KMS-11 (cell line): ENCODE results near the gene ARHGAP45.

ENCODE experiments used
- H2AFZ ChIP-seq: fragments of 200-600 bp; sonication (generic); 2 replicates; pipeline ENCODE4 v1.6.1; 2016; ENCODE audit warnings: antibody characterized with exemption, mixed run types, low read depth
- H3K27ac ChIP-seq: fragments of 200-600 bp; sonication (generic); 2 replicates; pipeline ENCODE4 v1.6.1; 2016; ENCODE audit warnings: mild to moderate bottlenecking, mixed run types
- H3K27me3 ChIP-seq: fragments of 200-600 bp; sonication (generic); 2 replicates; pipeline ENCODE4 v1.6.1; 2017; ENCODE audit warnings: mild to moderate bottlenecking, low read depth, mixed run types, moderate library complexity; ENCODE audit not compliant: insufficient read depth
- H3K36me3 ChIP-seq: fragments of 200-600 bp; sonication (generic); 2 replicates; pipeline ENCODE4 v1.6.1; 2017; ENCODE audit warnings: mild to moderate bottlenecking, mixed run types; ENCODE audit not compliant: insufficient read depth
- H3K4me1 ChIP-seq: fragments of 200-600 bp; sonication (generic); 2 replicates; pipeline ENCODE4 v1.6.1; 2016; ENCODE audit warnings: mild to moderate bottlenecking, low read depth, mixed run types; ENCODE audit not compliant: poor library complexity, severe bottlenecking
- H3K4me2 ChIP-seq: fragments of 200-600 bp; sonication (generic); 2 replicates; pipeline ENCODE4 v1.7.0; 2016; ENCODE audit warnings: mild to moderate bottlenecking, mixed run types
- H3K4me3 ChIP-seq: fragments of 200-600 bp; sonication (generic); IDR thresholded peaks from 2 replicates; pipeline ENCODE4 v1.6.1; 2017; ENCODE audit warnings: low read depth, low read length, mixed read lengths; ENCODE audit not compliant: insufficient read depth
- H3K79me2 ChIP-seq: fragments of 200-600 bp; sonication (generic); 2 replicates; pipeline ENCODE4 v1.6.1; 2016; ENCODE audit warnings: low read depth, mixed run types; ENCODE audit not compliant: insufficient read depth
- H3K9ac ChIP-seq: fragments of 200-600 bp; sonication (generic); 2 replicates; pipeline ENCODE4 v1.6.1; 2016; ENCODE audit warnings: mild to moderate bottlenecking, mixed run types
- H4K20me1 ChIP-seq: fragments of 200-600 bp; sonication (generic); 2 replicates; pipeline ENCODE4 v1.6.1; 2016; ENCODE audit warnings: mild to moderate bottlenecking, mixed run types; ENCODE audit not compliant: insufficient read depth
- TF ChIP-seq, protein P1 (sequence below): fragments of 200-600 bp; sonication (generic); conservative IDR thresholded peaks from 2 replicates; pipeline ENCODE4 v1.6.1; 2017; ENCODE audit warnings: low read depth, mild to moderate bottlenecking, antibody characterized with exemption, low read length, moderate library complexity, mixed read lengths

ARHGAP45 gene

DNA sequence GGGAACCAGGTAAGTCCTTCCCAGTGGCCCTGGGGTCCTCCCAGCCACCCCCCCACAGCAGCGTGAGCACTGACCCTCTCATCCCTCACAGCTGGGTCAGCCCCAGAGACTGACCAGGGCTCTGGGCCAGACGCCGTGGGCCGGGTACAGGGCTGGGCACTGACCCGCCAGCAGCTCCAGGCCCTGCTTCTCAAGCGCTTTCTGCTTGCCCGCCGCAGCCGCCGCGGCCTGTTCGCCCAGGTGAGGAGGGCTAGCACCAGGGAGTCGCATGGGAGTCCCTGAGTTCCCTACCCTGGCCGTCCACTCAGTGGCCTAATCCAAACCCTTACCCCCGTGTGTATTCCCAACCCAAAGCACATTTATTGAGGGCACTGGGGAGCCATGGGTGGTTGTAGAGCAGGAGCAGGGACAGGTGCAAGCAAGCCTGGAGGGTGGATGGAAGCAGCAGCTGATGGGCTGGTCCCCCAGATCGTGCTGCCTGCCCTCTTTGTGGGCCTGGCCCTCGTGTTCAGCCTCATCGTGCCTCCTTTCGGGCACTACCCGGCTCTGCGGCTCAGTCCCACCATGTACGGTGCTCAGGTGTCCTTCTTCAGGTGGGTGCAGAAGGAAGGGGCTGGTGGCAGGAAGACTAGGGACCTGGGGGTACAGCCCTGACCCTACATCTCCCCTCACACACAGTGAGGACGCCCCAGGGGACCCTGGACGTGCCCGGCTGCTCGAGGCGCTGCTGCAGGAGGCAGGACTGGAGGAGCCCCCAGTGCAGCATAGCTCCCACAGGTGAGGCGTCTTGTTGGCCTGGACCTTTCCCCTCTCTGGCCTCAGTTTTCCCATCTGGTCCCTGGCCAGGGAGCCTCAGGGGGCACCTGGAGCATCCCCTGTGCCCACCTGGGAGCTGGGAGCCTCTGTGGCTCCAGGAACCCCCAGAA lies 12.6 kb upstream of the ARHGAP45 start:
- Histone ChIP-seq H3K27me3 (no peaks in the 10 kb centered on the region), H3K4me3 (no peak overlapping the region), H2AFZ (no peak overlapping the region), H3K4me2 (no peak overlapping the region), H4K20me1 (no peaks in the 10 kb centered on the region), H3K36me3 (no peaks in the 10 kb centered on the region), H3K79me2 (no peaks in the 10 kb centered on the region), H3K4me1 (no peaks in the 10 kb centered on the region), H3K9ac (no peak overlapping the region), H3K27ac (no peak overlapping the region)
- TF ChIP-seq, protein P1, sequence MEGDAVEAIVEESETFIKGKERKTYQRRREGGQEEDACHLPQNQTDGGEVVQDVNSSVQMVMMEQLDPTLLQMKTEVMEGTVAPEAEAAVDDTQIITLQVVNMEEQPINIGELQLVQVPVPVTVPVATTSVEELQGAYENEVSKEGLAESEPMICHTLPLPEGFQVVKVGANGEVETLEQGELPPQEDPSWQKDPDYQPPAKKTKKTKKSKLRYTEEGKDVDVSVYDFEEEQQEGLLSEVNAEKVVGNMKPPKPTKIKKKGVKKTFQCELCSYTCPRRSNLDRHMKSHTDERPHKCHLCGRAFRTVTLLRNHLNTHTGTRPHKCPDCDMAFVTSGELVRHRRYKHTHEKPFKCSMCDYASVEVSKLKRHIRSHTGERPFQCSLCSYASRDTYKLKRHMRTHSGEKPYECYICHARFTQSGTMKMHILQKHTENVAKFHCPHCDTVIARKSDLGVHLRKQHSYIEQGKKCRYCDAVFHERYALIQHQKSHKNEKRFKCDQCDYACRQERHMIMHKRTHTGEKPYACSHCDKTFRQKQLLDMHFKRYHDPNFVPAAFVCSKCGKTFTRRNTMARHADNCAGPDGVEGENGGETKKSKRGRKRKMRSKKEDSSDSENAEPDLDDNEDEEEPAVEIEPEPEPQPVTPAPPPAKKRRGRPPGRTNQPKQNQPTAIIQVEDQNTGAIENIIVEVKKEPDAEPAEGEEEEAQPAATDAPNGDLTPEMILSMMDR: no peak

DNA sequence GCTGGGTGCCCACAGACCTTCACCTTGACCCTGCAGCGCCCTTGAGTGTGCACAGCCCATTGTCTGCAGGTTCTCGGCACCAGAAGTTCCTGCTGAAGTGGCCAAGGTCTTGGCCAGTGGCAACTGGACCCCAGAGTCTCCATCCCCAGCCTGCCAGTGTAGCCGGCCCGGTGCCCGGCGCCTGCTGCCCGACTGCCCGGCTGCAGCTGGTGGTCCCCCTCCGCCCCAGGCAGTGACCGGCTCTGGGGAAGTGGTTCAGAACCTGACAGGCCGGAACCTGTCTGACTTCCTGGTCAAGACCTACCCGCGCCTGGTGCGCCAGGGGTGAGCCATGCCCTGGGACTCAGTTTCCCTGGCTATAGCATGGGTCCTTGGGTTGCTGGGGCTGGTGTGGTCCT lies 11.9 kb upstream of the ARHGAP45 start:
- Histone ChIP-seq H2AFZ (no peak overlapping the region), H3K4me3 (no peak overlapping the region), H3K27ac (no peak overlapping the region), H3K9ac (no peak overlapping the region), H3K4me2 (no peak overlapping the region), H3K36me3 (no peaks in the 10 kb centered on the region), H3K79me2 (no peaks in the 10 kb centered on the region), H3K4me1 (no peaks in the 10 kb centered on the region), H3K27me3 (no peaks in the 10 kb centered on the region), H4K20me1 (no peaks in the 10 kb centered on the region)
- TF ChIP-seq, protein P1: no peak

DNA sequence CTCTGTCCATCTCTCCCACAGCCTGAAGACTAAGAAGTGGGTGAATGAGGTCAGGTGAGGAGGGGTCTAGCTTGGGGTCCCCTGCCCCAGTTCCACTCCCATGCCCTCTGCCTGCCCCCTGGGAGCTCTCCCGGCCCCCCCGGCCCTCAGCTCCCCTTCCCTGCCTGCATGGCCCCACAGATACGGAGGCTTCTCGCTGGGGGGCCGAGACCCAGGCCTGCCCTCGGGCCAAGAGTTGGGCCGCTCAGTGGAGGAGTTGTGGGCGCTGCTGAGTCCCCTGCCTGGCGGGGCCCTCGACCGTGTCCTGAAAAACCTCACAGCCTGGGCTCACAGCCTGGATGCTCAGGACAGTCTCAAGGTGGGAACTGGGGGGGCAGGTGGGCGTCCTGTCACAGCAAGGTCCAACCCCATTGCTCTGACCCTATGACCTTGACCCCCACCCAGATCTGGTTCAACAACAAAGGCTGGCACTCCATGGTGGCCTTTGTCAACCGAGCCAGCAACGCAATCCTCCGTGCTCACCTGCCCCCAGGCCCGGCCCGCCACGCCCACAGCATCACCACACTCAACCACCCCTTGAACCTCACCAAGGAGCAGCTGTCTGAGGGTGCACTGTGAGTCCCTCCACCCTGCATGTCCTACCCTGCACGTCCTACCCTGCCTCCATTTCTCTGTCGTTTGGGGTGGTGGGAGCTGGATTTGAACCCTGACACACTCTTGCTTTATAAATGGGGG lies 10.9 kb upstream of the ARHGAP45 start:
- no peak overlapping the region for H3K4me3 ChIP-seq
- no peaks in the 10 kb centered on the region for H3K4me1 ChIP-seq
- H3K79me2 ChIP-seq: no peaks in the 10 kb centered on the region
- no peaks in the 10 kb centered on the region for H3K36me3 ChIP-seq
- no peaks in the 10 kb centered on the region for H4K20me1 ChIP-seq
- H2AFZ ChIP-seq: no peak overlapping the region
- no peak overlapping the region for H3K9ac ChIP-seq
- no peak overlapping the region for H3K4me2 ChIP-seq
- TF ChIP-seq, protein P1: no peak
- H3K27ac ChIP-seq: no peak overlapping the region
- H3K27me3 ChIP-seq: no peaks in the 10 kb centered on the region

DNA sequence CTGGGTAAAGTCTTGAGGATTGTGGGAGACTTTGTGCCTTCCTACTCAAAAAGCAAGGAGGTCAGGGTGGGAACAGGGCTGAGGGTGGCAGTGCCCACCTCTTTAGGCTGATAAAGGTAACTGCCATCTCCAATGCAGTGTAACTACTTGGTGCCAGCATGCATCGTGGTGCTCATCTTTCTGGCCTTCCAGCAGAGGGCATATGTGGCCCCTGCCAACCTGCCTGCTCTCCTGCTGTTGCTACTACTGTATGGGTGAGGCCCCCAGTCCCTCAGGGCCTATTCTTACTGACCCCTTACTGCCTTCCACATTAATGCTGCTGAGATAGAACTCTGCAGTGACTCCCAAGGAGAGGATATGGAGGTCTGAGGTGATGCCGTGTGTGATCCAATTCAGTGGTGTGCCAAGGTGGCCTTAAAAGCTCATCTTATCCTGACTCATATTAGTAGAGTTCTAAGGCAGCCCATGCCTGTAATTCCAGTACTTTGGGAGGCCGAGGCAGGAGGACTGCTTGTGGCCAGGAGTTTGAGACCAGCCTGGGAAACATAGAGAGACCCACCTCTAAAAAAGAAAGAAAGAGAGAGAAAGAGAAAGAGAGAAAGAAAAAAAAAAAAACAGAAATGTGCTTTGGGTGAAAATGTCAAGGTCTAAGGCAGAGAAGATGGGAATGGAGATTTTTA lies 9.7 kb upstream of the ARHGAP45 start:
- TF ChIP-seq, protein P1: no peak
- H3K9ac ChIP-seq: no peak overlapping the region

More for the DNA sequence above, 9.7 kb upstream of the ARHGAP45 start:
- H2AFZ ChIP-seq: no peak overlapping the region
- H3K4me1 ChIP-seq: no peaks in the 10 kb centered on the region
- H4K20me1 ChIP-seq: no peaks in the 10 kb centered on the region
- no peak overlapping the region for H3K4me3 ChIP-seq
- H3K4me2 ChIP-seq: no peak overlapping the region
- no peaks in the 10 kb centered on the region for H3K79me2 ChIP-seq
- no peaks in the 10 kb centered on the region for H3K27me3 ChIP-seq
- no peaks in the 10 kb centered on the region for H3K36me3 ChIP-seq
- H3K27ac ChIP-seq: no peak overlapping the region
